ENCODE results near the gene COL13A1.
A peak's percentile ranks its signal among the peaks of the same experiment; 100 is the strongest.

Gene COL13A1

DNA sequence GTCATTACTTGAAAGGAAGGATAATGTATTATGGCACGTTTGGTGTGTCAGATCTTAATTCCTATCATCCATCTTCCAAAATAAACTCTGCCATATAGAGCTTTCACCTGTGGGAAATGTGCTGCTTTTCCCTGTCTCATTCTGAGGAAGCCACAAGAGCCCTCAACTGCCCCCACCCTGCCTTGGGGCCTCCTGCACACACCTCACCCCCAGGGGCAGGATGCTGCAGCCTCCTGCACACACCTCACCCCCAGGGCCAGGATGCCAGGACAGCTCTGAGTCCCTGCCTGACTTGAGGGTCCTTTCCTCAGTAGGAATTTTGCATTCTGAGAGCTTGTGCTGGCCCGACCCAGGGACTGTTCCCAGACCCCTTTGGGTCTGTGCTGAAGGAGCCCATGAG, 67.1 kb downstream of the COL13A1 start:
- DNase-seq = no peak

DNA sequence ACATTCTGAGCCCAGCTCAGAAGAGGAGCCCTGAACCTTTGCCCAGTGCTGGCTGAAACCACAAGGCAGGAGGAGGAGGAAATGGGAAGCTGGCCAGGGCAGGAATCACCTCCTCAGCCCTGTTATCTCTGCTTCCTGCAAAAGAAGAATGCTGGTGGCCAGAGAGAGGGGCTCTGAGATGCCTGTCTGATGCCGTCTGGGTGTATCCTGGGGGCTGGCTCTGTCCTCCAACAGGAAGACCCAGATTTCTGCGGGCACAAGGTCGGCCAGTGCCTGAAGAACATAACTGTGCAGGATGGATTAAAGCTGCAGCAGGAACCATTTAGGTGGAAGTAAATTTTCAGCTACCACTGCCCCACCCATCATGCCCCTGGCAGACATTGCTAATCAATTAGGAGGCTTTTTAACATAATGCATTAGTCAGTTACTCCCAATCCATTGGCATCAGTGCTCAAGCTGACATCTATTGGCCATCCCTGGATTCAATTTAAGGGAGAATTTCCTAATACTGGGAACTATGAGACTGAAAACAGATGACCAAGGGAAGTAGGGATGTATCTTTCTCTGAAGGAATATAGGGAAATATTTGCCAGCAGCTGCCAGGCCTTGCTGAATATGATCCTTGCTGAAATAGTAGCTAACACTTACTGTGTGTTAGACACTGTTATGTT, 67.7 kb downstream of the COL13A1 start:
- DNase-seq = peak; percentile 70

DNA sequence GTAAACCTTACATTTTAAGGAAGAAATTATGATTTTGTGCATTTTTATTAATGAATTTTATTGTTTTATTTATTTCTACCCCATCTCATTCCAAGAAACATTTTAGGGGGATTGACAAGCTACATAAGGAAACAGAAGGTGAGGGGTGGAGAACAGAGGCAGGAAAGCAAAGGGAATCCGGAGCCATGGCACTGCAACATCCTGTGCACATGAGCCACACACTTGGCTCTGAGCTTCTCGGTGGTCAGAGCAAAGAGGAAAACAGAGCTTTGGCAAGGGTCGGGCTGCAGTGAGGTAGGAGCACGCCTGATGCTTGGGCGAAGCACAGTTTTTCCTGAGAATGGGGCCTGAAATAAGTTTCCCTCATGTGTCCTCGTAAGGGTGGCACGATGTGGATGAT, 68.9 kb downstream of the COL13A1 start:
- no peak for DNase-seq

DNA sequence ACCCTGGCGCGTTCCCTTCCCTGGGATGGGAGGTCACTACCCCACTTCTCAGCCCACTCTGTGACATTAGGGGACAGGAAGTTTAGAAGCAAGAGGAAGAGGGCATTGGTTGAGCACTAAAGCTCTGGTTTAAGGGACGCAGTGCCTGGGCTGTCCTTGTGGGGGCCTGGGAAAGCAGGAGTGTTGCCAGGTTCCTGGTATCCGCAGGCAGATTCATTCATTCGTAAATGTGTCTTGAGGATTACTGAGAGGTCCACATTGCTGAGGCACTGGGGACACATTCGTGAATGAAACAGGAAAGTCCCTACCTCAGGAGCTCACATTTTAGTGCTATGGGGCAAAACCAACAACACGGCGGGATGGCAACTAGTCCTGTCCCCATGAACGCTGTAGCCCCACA, 69.4 kb downstream of the COL13A1 start:
- DNase-seq = no peak

DNA sequence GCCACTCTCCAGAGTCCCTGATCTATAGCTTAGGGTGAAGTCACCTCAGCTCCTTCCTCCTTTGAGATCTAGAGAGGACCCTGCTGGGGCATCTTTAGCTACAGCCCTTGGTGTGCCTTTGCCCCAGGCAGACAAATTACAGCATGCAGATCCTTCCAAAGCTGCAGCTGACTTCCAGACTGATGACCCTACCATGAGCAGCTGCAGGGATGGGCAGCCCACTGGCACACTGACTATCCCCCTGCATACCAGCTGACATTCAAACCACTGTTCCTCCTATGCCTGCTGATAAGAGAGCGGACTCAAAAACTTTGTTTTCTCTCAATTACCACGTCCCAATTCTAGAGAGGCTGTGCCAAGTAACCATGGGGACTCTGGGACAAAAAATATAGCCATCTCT, 70.6 kb downstream of the COL13A1 start:
- no peak for DNase-seq

DNA sequence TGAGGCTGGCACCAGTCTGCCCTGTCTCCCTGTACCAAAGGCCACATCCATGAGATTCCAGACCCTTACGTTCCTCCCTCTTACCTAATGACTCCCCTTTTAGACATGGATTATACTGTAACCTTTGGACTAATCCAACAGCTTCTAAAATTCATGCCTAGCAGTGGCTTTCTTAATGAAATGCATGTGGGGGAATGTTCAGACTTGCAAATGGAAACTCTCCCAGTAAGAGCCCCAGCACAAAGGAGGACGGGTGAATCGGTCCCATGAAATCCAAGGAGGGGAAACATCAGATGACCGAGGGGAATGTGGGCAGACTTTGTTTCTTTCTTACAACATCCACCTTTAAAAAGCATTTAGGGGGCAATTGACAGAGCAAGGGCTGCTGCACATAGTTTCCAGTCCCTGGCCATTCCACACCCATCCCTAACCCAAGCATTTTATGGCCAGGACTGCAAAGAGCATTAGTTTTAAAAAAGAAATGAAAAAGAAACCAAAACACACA, 71.5 kb downstream of the COL13A1 start:
- no peak for DNase-seq

DNA sequence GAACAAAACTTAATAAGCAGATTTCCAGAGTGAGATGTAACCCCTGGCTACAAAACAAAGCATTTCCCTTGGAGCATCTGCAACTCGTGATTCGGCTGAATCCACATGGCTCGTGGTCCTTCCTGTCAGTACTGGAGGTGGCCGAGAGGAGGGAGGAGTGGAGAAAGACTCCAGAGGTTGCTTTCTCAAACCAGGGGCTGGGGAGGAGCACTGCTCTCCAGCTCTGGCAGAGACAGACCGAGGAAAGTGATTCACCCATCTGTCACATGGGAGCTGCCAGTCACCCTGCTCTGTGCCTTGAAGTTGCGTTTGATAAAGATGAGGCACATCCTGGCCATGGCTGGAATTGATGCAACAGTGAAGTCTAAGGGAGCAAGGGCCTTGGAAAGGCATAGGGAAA, 72.7 kb downstream of the COL13A1 start:
- DNase-seq = peak; percentile 68

DNA sequence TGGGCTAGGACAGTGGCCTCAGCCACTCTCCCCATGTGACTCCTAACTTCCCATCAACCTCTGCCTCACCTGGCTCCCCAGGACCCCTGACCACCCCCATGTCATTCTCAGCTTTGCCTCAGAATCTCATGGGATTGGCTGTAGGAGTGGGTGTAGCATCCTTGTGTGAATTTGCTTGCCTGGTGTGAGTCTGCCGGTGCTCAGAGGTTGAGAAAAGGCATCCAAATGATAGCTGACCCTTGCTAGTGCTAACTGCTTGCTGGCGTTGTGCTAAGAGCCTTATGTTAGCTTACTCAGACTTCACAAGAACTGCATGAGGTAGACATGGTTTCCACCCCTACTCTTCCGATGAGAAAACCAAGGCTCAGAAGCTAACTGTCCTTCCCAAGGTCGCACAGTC, 74.2 kb downstream of the COL13A1 start:
- DNase-seq = no peak

DNA sequence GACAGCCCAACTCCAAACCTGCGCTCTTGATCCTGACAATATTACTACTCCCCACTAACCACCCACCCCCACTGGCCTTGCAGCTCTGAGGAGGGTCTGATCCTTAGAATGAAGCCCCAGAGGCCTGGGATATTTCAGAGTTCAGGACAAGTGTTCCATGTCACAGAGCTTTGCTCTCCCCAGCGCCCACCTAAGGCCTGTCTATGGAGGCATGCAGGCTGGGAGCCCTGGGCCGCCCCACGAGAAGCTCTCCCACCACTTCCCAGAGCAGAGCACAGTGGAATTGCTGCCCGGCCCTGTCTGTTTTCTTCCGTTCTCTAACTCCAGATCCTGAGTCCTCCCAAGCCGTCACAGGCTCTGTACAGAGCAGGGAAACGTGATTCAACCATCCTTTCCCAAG, 74.6 kb downstream of the COL13A1 start:
- DNase-seq = no peak

DNA sequence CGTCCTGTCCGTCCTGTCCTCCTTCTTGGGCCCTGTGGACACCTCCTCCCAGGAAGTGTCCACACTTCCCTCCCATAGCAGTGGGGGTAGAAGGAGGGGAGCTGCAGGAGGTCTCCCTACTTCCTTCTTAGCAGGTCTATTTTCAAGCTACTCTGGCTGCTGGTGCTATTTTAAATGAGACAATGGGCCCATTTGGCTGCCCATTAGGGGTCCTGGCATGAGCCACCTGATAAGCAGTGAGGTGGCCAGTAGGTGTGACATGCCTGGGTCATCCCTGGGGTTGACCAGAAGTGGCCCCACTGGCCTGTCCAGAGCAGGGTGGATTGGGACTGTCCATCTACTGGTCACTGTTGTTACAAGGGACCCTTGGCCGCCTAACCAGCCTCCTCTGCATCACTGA, 75.2 kb downstream of the COL13A1 start:
- no peak for DNase-seq

DNA sequence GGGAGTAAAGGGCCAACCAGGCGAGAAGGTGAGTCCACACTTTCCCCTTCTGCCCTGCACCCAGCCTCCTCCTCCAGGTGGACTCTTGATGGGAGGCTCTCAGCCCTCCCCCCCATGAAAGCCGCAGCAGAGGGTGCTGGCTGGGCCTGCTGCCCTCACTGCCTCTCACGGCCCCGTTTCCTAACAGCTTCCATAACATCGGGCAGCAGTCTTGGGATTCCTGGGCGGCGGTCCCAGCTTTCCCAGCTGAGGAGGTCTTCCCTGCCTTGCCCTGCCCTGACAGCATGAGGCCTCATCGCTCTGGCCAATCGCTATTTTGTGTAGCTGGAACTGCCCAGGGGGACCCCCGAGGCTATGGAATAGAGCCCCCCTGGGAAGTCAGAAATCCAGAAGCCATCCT, 76.3 kb downstream of the COL13A1 start:
- peak; percentile 61 for DNase-seq

DNA sequence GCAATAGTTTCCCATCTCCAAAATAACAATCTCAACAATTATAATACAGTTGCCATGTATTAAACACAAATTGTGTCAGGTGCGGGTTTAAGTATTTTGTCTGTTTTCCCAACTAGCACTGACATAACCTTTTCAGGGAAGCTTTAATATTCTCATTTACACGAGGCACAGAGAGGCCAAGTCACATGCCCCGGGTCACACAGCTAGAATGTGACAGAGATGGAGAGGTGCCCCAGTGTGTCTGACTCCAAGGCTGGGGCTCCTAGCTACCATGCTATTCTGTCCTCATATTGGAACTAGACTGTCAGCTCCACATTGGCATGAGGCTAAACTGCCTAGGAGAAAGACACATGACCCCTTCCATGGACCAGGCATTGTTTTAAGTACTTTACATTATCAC, 77.2 kb downstream of the COL13A1 start:
- no peak for DNase-seq

DNA sequence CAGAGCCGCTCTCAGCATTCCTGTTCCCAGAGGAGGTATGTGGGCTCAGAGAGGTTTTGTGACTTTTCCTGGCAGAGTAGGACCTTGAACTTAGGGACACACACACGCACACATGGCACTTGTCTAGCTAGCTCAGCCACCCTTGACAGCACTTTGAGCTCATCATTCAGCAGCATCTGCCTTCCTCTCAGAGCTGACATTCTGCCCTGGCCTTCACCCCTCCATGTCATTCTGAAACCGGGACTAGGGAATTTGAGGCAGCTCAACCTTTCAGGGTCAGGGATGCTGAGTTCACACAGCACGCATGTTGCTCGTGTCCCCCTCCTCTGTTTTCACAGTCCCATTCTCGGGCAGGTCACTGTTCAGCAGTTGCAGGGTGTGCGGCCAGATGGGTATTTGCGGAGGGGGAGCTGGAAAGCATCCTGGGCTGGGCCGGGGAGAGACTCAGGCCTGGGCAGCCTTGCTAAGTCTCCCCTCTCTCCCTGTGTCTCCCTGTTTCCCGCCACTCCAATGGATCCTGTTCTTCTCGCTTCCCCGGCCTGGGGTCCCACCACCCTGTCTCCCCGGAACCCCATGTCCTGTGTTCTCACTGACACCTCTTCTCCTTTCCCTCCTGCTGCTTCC, 78.0 kb downstream of the COL13A1 start:
- DNase-seq = no peak

DNA sequence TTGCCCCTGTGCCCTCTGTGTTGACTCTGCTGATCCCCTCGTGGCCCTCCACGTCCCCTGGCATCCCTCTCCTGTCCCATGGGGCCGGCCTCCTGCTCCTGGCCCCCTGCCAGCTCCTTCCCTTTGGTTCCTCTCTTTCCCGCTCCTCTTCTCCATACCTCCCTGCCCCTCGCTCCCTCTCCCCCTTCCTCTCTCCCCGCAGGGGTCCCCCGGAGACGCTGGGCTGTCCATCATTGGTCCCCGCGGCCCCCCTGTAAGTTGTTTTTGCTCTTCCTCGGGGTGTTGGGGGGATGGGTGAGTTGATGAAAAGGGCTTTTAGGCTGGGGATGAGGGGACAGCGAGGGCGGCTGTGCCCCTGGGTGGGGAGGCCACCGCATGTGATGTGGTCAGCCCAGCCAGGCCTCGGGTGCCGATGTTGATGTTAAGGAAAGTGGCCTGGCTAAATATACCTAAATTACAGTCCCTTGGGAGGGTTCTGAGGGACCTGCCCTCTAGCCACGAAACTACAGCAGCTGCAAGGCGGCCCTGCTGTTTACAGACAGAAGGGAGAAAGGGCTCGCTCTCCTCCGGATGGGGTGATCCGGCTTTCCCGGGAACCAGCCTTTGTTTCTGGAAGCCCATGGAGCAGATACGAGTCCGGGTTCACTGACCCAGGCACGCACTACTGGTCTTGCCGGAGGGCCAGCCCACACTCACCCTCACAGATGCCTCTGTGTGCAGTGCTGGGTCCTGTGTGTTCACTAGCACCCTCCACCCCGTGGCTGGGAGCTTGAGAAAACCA, 78.8 kb downstream of the COL13A1 start:
- DNase-seq = no peak

DNA sequence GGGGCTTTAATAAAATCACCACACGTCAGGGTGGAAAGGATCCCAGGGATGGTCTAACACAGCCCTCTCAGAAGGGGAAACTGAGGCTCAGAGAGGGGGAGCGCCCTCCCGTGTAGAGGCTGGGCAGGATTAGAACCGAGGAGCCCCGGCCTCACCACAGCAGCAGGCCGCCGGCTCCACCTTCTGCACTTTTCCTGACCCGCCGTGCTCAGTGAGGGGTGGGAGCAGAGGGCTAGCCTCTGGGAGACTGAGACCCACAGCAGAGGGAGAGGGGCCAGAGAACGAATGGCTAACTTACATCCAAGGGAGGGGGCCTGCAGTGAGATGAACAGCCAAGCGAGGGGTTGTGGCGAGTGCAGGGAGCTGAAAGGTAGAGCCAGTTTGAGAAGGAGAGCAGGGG, 79.5 kb downstream of the COL13A1 start:
- DNase-seq = no peak

DNA sequence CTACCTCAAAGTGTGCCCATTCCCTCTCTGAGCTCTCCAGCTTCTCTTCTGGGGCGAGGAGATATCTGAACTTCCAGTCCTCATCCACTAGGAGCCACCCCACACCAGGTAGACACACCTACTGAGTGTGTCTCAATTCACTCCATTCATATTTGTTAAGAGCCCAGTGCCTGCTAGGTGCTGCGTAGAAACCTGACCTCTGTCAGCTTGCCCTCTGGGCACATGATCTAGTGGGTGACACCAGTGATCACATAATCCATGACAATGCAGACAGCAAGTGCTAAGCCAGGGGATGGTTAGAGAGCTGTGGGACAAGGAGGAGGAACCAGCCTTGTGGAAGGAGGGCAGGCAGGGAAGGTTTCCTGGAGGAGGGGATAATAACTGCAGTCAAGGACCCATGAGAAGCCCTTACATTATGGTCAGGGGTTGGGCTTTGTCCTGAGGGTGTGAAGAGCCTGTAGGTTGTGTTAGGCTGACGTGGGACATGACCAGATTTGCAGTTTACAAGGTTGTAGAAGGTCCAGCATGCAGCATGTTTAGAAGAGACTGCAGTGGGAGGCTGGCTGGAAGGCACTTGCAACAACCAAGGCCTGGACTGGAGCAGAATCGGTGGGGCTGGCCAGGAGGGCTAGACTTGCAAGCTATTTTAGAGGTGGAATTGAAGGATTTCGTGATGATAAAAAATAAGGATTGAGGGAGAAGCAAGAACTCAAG, 81.8 kb downstream of the COL13A1 start:
- no peak for DNase-seq

DNA sequence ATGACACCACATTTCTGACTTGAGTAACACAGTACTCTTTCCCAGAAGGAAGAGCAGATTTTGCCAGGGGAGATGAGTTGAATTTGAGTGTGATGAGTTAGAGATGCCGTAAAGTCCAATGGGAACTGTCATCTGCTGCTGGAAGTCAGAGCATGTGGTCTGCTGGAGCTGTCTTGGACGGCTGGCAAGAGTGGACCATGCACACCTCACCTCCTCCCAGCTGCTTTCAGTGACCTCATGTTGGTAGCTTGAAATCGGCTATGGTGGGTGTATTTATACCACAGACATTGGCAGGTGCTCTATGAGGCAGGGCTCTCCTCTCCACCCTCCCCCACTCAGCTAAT, 82.3 kb downstream of the COL13A1 start:
- no peak for DNase-seq

DNA sequence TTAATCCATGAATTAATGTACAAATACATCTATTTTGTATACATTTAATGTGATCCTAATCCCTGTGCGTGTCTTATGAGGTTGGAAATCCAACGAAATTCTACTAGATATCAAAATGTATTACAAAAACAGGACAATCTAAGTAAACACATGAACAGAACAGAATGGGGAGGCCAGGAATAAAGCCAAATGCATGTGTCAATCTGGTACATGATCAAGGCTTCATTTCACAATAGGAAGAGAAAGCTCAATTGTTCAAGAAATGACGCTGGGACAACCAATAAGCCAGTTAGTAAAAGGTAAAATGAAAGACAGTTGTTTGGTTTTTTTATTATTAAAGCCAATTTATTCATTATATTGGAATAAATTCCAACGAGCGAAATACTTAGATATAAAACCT, 83.0 kb downstream of the COL13A1 start:
- no peak for DNase-seq

DNA sequence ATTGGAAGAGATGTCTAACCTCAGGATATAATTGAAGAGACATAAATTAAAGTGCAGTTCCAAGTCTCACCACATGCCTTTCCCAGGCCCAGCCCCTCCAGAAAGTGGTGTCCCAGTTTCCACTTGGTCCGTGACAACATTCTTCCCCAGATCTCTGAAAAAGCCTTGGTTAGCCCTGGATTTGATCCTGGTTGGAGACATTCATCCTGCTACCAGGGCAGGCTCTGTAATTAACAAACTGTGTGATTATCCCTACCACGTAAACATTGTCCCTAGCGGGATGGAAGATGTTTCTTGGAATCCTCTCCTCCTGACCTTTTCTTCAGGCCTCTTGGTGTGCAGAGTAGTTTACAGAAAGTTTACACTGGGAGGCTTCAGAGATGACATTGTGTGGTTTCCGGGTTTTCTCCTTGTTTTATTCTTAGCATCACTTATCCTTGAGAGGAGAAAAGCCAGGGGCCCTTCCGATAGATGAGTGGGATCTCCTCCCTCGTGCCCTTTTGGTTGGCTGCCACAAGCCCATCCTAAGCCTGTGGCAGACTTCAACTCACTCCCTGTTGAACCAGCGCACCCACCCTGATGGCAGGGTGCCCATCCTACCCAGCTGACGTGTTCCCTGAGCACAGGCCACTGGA, 83.8 kb downstream of the COL13A1 start:
- no peak for DNase-seq

DNA sequence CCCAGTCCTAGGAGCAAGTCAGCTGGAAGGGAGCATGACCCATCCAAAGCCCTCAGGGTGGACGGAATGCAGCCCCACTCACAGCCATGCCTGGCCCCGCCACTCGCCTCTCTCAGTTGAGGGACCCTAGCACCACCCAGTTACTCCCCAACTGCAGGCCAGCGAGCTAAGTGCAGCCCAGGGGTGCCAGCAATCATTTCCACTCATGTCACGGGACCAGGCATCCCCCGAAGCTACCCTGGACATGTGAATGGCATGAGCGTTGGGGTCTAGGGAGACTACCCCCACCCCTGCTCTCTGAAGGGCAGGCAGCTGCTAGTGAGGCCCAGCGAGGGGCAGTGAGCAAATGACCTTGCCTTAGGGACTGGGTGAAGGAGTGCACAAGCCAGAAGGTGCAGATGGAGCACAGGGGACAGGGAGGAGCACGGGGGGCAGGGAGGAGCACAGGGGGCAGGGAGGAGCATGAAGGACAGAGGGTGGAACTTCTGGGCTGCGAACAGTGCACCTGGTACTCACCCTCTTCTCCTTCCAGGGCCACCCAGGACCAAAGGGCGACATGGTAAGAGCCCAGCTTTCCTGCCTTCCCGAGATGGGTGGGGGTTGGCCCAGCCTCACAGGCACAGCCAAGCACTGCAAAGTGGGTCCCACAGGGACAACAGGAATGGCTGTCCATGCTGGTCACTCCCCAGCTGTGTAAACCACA, 87.3 kb downstream of the COL13A1 start:
- no peak for DNase-seq

DNA sequence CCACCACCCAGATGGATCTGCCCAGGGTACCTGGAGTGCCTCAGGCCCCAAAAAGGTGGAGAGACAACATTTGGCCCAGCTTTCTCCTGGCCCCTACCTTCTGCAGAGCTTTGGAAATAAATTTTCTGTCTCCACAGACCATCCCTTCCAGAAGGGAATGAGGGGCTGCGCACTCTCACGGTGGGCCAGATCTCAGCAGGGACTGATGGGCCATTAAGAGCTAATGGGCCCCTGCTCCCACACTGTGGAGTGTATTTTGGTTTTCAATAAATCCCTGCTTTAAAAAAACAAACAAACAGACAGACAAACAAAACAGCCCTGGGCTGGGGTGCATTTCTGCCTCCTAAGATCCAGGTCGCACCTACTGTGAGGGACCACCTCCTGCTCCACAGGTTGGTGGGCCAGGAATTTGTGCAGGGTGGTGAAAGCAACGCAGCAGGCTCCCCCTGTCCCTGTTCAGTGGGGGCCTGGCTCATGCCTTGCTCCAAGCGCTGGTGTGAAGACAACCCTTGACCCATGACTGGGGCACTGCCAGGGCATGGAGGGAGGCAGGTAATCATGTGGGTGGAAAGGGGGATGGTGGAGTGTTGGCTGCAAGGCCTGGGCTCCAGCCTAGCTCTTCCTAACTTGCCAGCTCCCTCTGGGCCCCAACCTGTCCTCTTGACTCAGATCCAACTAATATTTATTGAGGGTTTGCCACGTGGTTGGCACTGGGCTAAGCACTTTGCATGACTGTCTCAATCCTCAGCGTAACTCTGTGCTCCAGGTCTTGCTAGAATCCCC, 88.5 kb downstream of the COL13A1 start:
- no peak for DNase-seq
